Right kidney (tissue), 1 donor: ENCODE measurements around the gene STOX2.
"Not testable (repeated sequence)": the region's sequence is repeated elsewhere in the genome, so short reads cannot be mapped to it uniquely, and the experiment has no call there.

Experiments used
- DNase-seq: peaks from one replicate; pipeline ENCODE4 v3.0.0-alpha.2; 2016

Gene STOX2

DNA sequence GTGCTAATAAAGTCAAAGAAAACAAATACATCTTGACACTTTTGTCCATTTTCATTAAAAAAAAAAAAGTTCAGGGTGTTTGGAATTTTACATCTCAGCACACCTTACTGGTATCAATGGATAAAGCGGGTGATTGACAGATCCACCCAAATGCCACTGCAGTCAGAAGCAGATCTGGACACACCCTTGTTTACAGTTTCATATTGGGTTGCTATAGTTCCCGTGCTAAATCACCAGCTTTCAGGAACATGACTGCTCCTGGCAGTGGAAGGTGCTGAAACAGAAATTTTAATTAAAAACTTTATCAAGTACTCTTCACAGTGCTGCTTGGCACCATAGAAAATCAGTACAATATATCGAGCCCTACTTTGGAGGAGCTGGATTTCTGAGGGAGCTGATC lies 116.3 kb downstream of the STOX2 start:
- no peak for DNase-seq

DNA sequence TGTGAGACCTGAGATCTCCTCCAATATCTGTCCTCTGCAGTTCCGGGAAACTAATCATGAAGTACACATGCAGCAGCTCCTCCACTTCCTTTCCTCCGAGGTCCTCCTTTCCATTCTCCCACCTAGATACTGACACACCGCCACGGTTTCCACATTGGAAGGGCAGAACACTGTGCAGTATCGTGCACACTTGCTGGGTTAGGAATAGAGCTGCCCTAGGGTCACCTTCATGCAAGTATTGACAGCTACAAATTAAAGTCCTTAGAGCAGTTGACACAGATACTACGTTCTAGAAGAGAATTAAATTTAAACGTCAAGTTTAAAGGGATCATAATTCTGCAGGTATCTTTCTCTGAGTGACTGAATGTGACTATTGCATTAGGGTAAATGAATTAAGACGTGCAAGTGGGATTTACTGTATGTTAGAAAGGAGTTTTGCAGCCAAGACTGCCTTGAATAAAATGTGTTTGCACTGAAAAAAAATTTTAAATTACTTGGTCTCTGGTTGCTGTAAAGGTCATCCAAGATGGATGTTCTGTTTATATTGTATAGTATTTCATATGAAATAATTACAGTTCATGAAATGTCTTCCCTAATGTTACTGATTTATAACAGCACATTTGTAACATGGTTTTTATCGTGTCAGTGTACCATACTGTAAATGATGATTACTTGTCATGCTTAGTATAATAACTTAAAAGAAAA lies 117.7 kb downstream of the STOX2 start:
- no peak for DNase-seq

GRCh38 chr4:184024637-184025036 lies 119.5 kb downstream of the STOX2 start:
- no peak for DNase-seq

GRCh38 chr4:184028561-184029374 lies 123.7 kb downstream of the STOX2 start:
- no peak for DNase-seq

- DNase-seq, result no peak
Measured at GRCh38 chr4:184030036-184030435, 124.9 kb downstream of the STOX2 start.

GRCh38 chr4:184030764-184031163 lies 125.7 kb downstream of the STOX2 start:
- no peak for DNase-seq

DNA sequence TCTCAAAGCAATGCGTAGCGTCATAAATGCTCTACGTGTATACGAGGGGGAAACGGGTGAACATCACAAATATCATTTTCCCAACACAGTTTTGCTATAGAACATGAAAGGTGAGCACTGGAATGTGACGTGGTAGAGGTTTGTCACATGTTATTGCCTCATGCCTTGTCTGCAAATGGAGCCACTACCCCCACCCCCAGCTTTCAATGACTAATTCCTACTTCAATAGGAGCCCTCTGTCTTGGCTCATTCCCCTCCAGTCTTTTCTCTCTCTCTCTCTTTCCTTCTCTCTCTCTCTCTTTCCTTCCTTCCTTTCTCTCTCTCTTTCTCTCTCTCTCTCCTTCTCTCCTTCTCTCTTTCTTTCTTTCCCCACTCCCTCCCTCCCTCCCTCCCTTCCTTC lies 127.0 kb downstream of the STOX2 start:
- no peak for DNase-seq

DNA sequence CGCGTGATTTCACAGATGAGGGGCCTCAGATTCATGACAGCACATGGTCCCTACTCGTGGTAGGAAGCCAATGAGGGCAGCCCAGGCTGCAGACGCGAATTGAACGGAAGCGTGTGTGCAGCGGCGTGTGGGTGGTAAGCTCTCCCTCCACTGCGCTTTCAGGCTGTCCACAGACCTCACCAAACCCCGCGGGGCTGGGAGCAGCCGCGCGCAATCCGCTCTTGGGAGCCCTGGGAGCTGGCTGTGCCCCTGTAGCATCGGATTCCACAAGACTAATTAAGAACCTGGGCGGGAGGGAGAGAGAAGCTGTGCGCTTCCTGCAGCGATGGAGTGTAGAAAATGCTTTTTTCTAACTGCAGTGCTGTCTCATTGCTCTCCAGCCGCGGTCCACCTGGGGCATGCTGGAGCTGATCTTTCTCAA lies 134.9 kb downstream of the STOX2 start:
- peak; percentile 59 for DNase-seq

- DNase-seq, result no peak
Measured at GRCh38 chr4:184041156-184041555, 136.0 kb downstream of the STOX2 start.

DNA sequence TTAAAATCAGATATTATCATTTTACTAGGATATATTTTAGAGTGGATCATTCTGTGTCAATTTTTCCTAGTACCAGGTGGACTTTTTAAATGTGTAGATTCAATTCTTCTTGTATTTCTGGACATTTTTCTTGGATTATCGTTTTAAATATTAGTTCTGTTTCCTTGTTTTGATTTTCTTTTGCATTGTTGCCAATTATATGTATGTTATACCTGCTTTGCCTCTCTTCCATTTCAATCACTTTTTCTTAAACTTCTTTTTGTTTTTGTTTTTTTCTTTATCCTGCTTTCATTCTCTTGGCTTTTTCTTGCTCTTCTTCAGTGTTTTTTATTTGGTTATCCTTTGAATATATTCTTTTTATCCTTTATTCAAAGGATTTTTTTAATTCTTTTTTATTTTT lies 141.0 kb downstream of the STOX2 start:
- DNase-seq, result no peak

- DNase-seq, result not testable (repeated sequence)
Measured at GRCh38 chr4:184051262-184051661, 146.2 kb downstream of the STOX2 start.

GRCh38 chr4:184052616-184053015 lies 147.5 kb downstream of the STOX2 start:
- no peak for DNase-seq

GRCh38 chr4:184053434-184053833 lies 148.3 kb downstream of the STOX2 start:
- DNase-seq, result no peak

DNA sequence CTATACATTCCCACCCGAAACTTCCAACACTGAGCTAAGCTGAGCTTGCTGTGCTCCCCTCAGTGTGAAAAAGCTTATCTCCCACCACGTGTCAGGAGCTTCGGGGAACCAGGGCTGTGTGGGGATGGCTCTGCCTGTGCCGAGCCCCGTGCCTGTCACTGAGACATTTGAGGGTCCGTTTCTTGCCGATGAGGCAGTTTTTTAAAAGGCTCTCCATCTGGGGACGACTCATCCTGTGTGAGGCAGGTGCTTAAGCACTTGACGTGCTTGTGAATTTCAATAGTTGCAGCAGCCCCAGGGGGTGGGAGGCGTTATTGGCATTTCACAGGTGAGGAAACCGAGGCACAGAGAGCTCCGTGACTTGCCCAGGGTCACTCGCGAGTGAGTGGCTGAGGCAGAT lies 151.8 kb downstream of the STOX2 start:
- DNase-seq, result no peak

DNA sequence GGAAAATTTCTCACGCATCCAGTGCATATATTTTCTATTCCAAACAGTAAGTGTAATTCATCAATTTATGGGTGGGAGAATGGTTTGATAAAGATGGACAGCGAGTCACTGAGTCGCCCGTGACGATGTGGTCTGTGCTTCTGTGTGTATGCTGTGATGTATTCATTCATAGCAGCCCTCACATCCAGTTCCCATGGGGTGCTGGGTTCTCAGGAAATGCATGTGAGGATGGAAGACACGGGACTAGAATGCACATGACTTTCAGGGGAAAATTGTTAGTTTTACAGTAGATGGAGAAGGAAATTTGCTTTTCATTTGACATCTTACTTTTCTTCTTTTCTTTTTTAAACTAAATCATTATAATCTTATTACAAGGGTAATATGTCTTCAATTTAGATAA lies 152.9 kb downstream of the STOX2 start:
- no peak for DNase-seq

DNA sequence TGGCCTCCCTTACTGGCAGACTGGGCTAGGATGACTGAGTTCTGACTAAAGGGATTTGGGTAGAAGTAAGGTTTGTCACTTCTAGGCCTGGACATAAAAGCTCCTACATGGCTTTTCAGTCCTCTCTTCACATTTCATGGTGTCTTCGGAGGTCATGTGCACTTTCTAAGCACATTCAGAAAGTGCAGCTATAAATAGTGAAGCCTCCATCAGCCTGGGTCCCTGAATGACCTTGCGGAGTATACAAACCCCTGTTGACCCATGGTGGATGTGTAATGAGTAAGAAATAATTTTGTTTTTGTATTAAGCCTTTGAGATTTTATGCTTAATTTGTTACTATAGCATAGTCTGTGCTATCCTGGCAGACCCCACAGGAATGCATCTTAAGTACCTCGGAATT lies 154.0 kb downstream of the STOX2 start:
- DNase-seq, result no peak

- peak; percentile 41 for DNase-seq
Measured at GRCh38 chr4:184061582-184061981, 156.5 kb downstream of the STOX2 start.

- no peak for DNase-seq
Measured at GRCh38 chr4:184062769-184063168, 157.7 kb downstream of the STOX2 start.

- no peak for DNase-seq
Measured at GRCh38 chr4:184064877-184065276, 159.8 kb downstream of the STOX2 start.

DNA sequence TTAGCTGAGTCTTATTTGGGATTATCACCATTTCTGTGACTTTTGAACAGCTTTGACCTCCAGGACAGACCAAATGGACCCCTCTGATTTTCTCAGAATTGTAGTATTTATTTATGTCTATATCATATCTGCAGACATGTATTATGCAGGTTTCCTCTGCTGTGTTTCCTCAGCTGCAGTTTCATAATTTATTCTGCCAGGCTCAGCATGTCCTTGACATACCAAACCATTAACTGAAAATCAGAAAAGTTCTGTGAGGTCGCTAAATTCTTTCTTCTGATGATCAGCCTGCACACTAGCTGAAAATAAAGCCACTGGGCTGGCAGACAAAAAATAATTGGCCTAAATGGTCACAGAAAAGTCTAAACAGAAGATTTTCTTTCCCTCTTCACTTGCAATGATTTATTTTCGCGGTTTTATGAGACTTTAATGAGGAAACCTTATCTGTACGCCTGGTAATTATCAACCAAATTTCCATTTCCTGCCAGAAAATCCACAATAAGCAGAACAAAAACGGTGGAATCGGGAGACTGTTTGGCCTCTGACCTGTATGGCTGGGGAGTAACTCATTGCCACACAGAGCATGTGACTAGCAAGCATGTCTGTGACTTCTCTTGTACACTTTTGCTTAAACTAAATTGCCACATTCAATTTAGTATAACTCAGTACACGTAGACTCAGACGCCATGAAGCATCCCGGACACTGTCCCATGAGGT lies 161.6 kb downstream of the STOX2 start:
- DNase-seq, result peak; percentile 30

DNA sequence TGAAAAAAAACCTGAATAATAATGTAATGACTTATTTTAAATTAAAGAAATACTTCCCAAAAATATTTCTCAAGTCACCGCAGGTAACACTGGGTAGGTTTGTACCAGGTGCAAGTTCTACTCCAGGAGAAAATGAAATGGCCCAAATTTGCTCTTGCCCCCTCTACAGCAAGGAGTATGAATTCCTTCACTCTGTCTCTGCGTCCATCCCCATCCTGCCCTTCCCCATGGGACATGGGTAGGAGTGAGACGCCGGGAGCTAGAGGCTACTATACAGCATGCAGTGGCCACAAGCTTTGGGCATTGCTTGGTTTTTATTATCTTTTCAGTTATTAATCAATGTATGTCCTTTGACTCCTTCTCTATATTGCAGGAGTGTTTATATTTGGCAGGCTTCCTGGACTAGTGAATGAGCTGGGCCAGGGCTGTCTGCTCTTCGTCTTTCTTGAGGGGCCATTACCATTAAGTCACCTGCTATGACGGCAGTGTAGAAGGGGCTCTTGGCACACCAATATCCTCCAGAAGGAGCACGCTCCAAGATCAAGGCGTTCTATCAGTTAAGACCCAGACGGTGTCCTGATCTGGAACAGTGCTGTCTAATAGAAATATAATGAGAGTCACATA lies 162.9 kb downstream of the STOX2 start:
- DNase-seq, result no peak
